GM18868 (cell line): ENCODE results near the gene PON3.
"Not testable (repeated sequence)": the region's sequence is repeated elsewhere in the genome, so short reads cannot be mapped to it uniquely, and the experiment has no call there.

Source experiments
- ATAC-seq: cut with Tn5 transposase; IDR thresholded peaks from one replicate; pipeline ENCODE4 v1.9.1; 2021; ENCODE audit warnings: mild to moderate bottlenecking, moderate library complexity; ENCODE audit not compliant: unreplicated experiment

Gene PON3

DNA sequence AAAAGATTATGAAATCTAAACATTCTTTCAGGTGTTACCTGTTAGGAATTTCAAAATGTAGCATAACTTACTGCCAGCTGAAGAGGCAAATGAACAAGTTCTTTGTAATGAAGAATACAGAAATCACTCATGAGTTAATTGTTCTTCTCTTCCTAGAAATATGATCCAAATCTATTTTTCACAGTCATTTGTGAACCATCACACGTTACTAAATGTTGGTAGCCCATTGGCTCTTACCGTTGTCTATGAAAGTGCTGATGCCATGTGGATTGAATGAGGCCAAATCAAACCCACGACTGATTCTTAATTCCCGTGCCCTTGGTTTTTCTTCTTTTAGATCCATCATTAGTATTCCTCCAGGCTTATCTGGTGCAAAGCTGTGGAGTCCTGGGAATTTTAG is 15.9 kb upstream of the PON3 start:
- no peak for ATAC-seq

DNA sequence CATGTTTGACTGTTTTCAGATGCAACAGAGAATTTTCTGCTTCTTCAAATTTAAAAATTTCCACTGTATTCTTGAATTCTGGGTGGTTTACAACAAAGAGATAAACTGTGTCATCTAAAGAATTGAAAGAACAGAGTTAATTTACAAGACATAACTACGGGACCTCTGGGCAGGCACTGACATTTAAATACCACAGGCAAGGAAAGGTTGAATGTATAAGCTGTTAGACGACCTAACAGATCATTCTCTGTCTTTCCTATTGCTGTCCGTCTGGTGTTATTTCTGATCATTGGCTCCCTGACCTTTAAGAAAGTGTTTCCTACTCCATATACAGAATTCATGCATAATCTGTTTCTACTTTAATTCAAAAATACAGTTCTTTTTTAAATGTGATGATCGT is 15.5 kb upstream of the PON3 start:
- ATAC-seq, result no peak

DNA sequence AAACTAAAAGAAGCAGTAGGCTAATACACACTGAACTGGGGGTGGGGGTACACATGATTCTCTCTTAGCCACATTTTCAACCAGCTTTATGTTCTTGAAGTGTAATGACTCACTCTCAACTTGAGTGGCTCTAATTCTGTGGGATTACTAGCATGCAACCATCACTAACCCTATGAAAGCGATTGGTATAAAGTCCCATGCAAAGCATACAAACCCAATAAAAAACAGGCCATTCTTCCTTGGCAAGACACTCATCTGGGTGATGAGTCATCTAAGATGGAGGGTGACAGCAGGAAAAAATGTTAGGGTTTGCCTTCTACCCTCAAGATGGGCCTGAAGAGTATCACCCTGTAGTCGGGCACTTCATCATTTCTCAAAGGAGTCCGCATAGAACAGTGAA is 14.9 kb upstream of the PON3 start:
- no peak for ATAC-seq

DNA sequence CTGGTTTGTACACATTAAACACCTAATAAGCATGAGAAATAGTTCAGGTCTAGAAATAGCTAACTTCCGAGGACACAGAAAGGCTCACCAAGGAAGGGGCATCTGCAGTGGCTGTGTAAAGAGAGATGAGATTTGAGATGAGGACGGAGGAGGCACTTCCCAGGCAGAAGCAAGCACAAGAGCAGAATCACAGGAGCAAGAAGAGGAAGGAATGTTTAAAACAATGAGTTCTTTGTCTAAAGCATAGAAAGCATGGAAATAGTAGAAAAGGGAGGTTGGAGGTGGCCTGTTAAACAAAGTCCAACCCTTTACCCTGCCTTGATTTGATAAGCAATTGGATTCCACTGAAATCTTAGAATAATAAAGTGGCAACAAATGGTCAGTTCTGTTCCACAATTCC is 11.6 kb upstream of the PON3 start:
- no peak for ATAC-seq

DNA sequence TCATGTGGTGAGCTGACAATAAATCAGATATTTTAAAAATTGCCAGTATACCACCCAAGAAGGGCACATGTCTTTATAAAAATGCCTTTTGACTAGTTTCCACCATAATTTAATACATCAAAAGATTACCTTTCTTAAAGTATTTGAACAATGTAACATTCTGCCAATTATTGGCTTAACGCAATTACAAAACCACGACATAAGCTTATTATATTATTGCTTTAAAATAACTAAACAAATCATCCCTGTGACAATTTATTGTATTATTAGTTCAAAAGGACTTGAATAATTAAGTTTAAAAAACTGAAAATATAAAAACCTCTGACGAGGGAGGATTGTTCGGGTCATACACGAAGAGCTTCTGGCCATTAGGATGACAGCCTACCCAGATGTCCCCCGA is 9.6 kb upstream of the PON3 start:
- no peak for ATAC-seq

DNA sequence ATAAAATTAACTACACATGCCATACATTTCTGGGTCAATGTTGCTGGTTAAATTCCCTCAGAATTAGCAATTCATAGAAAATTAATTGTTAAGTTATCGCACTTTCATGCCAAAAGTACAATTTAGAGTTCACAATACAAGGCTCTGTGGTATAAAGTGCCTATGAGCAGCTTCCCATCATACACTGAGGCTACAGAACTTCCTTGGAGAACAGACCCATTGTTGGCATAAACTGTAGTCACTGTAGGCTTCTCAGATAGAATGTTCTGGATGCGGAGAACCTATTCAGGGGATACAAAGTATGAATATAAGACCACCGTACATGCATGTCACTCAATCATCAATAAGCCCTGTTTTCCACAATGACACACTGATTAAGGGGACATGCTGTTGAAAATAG is 9.0 kb upstream of the PON3 start:
- ATAC-seq, result no peak

DNA sequence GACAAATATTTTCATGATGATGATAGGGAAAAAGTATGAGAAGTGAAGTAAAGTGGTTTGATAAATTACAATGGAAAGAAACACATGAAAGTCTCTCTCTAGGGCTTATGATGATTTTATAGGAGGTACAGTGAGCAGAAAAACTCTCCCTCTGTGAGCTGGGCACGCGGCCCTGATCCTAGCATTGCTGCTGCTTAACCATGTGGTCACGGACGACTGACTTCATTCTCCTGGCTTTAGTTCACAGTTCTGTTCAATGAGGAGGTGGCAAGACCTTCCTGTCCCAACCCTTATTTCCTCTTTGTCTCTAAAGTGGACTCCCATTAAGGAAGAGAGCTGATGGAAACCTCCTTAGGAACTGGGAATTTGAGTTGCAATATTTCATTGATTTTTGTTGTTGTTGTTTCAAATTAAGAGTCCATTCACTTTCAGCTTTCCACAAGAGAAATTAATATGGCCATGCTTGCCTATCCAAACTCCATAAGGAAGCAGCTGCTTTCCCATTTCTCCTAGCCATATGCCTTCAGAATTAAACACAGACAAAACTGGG is 8.2 kb upstream of the PON3 start:
- no peak for ATAC-seq

DNA sequence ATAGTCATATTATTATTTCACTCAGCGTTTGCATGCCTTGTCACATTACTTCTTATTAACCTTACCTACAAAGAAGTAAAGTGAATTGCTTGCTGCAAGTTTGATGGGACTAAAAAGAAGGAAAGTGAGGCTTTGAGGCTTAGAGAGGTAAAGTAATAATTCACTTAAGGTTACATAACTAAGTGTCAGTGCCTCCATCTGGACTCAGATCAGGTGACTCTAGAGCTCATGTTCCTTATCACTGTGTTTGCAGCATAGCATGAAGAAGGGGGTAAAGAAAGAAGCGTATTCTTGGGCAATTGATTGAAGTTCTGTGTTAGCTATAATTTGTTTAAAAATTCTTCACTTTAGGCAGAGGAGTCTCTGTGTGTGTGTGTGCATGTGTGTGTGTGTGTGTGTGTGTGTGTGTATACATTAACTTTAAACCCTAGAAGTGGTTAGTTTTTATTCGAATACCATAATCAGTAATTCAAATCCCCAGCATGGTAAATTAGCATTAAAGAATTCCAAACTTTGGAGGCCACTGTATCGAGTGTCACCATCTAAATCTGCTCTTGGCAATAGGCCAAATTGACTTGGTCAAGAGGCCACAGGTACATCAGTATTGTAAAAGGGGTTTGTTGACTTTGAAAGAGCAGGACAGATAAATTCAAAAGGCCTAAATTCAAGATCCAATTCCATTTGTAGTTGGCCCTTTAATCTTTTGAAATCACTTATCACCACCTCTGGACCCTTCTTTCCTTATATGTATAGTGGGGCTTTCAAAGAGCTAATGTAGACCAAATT is 2.2 kb upstream of the PON3 start:
- no peak for ATAC-seq

DNA sequence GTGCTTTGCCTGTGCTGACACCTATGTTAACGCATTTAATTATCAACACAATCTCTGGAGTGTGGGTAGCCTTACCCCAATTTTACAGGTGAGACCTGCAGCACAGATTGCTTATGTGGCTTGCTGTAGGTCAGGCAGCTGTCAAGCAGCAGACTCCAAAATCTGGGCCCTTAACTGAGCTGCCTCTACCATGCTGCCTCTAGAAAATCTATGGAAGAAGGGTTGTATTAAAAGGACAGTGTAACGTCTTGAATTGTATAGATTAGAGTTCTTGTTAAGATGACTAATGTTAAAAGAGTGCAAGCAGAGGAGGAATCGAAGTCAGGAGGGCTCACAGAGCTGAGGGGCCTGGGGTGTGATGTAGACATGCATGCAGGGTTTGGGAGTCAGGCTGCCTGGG is 1.2 kb upstream of the PON3 start:
- no peak for ATAC-seq

DNA sequence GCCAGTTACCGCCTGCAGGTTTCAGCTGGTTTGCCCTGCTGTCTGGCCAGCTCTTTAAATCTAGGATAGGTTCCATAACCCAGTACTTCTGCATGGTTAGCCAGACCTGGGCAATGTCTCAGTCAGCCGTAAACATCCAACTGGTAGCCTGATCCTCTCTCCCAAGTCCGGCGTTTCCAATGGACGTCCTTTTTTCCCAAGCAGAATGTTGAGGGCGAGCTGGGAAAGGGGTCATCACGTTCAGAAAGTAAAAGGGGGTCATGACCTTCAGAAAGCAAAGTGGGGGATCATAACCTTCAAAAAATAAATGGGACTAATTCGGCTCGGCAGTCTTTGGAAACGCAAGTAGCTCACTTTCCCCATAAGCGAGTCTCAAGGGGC is 430 bp downstream of the PON3 start:
- ATAC-seq, result no peak

DNA sequence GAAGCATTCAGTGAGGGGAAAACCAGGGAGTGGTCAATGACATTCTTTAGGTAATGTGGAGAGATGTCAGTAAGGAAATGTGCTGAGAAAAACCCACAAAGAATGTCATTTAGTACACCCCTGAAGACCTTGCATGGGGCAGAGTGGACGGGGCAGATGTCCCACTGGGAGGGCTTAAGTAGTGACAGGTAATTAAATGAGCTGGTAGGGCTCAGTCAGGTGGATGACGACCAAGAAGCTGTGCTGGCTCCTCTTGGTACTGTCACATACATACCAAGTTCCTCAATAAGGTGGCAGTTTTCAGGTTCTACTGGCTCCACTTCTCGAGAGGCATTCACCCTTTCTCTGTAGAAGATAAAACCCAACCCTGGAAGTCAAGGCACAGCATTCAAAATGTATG is 1.8 kb downstream of the PON3 start:
- no peak for ATAC-seq

DNA sequence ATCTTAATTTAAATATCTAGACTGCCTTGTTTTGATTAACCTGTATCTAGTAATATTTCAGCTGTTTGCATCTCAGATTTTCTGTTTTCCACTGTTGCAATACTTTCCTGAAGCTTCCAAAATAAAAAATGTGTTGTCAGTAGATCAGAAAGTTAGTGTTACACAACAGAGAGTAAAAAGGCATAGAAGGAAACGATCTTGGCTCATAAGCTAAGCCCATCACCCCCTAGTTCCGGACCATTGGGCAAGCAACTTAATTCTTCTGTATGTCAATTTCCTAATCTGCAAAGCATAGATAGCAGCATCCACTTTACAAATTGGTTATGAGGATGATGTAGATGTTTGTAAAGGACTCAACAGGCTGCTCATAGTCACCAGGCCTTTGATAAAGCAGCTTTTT is 4.4 kb downstream of the PON3 start:
- ATAC-seq, result no peak

DNA sequence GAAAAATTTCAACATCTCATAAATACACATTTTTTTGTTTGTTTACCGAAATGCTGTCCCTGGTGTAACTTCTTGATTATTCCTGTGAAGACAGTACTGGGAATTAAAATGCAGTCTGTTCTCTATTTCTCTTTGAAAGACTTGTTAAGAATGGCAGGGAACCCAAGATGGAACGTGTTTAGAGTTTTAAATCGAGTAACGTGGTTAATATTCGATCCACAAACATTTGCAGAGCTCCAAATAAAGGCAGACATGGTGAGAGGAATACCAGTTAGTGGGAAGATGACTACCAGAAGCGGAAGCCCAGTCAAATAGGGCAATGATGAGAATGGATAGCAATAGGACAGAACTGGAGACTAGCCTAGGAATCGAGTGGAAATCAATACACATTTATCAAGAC is 6.7 kb downstream of the PON3 start:
- no peak for ATAC-seq

DNA sequence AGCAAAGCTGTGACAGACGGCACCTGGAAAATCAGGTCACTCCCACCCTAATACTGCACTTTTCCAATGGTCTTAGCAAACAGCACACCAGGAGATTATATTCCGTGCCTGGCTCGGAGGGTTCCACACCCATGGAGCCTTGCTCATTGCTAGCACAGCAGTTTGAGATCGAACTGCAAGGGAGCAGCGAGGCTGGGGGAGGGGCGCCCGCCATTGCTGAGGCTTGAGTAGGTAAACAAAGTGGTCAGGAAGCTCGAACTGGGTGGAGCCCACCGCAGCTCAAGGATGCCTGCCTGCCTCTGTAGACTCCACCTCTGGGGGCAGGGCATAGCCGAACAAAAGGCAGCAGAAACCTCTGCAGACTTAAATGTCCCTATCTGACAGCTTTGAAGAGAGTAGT is 16.7 kb downstream of the PON3 start:
- ATAC-seq, result not testable (repeated sequence)

DNA sequence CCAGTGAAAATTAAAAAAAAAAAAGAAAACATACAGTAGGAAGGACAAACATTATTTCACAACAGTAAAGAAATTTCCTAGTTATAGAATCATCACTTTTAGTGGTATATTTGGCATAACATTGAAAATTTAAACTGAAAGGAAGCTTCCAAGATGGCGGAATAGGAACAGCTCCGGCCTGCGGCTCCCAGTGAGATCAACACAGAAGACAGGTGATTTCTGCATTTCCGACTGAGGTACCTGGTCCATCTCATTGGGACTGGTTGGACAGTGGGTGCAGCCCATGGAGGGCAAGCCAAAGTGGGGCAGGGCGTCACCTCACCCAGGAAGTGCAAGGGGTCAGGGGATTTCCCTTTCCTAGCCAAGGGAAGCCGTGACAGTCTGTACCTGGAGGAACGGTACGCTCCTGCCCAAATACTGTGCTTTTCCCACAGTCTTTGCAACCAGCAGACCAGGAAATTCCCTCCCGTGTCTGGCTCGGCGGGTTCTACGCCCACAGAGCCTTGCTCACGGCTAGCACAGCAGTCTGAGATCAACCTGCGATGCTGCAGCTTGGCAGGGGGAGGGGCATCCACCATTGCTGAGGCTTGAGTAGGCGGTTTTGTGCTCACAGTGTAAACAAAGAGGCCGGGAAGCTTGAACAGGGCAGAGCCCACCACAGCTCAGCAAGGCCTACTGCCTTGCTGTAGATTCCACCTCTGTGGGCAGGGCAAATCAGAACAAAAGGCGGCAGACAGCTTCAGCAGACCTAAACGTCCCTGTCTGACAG is 19.4 kb downstream of the PON3 start:
- ATAC-seq, result no peak

DNA sequence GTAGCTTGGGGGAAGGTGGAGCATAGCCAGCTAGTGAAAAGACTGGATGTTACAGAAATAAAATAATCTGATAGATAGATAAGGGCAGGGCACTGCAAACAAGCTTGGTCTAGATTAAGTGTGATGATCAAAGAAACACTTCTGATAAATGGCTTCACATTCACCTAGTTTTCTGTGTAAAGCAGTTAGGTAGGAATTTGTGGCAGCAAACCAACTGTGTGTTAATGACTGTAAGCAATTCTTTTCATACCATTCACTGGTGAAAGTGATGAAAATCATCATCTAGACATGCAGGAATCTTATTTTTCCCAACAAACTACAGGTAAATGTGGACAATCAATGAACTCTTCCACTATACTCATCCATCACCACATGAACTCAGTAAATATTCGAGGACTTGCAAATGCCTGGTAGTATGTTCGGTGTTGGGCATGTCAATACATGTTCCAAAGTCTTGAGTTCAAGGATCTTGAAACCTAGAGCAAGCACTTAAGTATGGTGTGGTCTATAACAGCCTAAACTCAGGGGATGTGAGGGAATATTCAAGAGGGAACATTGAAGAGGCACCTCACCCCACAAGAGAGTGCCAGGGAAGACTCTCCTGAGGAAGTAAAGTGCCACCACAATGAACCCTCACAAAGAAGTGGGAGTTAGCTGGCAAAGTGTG is 20.5 kb downstream of the PON3 start:
- no peak for ATAC-seq

DNA sequence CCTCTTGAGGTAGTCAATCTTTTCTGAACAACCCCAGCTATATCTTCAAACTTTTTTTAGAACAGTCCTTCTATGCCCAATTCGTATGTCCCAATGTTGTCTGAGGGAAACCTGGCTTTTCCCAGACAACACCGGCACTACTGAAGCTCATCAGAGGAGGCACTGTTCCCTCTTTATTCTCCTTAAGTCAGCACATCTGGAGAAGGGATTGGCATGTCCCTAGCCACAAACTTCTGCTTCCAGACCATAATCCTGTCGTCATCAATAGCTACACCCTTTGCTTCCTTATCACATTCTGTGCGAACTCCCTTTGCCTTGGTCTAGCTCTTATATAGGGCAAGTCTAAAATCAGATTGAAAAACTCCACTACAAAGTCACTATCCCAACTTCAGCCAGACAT is 22.9 kb downstream of the PON3 start:
- ATAC-seq, result no peak

DNA sequence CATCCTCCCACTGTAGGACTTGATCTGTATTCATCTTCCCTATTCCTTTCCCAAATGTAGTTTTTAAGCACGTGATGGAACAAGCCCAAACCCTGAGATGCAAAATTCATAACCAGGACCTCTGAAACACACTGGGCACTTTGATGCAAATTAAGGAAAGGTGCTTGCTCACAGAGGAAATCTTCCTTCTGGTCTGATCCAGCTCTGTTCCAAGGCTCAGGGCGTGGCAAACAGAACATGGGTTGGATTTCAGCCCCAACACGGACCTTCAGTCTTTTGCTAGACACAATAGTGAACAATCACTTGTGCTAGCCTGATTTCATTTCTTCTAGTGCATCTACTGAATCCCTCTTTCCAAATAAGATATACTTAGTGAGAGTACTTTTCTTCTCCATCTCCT is 27.9 kb downstream of the PON3 start:
- no peak for ATAC-seq

DNA sequence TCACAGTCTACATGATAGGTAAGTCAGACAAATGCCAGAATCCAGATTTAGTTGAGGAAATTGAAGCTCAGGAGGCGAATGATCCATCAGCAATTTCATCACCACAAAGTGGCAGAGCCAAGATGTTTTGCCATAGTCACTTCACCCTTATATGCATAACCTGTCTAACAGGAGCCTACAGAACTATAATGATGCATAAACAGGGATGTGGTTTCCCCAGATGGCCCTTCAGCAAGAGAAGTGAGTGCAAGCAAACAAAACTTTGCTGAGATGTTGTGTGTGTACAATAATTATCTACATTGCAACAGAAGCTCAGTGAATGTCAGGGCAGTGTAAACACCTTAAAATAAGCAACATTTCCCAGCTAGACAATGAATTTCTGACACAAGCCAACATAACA is 28.6 kb downstream of the PON3 start:
- no peak for ATAC-seq

DNA sequence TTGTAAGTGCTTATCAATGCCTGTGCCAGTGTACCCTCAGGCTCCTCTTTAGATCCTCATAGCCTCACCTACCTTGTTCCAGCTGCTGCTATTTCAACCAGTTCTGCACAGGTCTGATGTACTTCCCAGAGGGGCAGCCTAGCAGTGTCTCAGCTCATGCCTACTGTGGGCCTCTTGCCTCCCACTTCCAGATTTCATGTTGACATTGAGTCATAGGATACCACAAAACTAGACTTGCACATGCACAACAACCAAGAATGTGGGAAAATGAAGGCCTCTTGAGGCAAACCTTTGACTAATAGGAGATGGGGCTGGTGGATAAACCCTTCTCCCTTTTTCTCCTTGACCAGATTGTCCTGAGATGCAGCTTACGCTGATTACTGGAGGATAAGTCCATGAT is 31.0 kb downstream of the PON3 start:
- ATAC-seq, result peak; percentile 72

DNA sequence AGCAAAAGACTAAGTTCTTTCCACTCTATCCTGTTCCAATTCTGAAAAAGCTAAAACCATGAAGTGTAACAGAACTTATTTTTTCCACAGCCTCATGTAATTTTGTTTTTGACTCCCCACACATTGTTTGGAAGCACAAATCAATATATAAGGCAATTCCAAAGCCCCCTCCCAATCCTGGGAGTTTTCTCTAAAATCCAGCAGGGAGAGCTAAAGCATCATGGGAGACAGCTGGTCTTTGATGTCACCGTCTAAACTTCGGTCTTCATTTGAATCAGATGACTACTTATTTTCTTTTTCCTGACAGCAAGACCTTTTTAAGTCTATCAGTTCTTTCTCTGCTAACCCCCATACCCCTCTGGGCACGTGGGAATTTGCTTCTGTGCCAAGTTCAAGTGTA is 38.6 kb downstream of the PON3 start:
- ATAC-seq, result no peak
